ENCODE measurements around the gene DEFB126.
"Not testable (repeated sequence)": the region's sequence is repeated elsewhere in the genome, so short reads cannot be mapped to it uniquely, and the experiment has no call there.

Gene DEFB126, protein sequence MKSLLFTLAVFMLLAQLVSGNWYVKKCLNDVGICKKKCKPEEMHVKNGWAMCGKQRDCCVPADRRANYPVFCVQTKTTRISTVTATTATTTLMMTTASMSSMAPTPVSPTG

DNA sequence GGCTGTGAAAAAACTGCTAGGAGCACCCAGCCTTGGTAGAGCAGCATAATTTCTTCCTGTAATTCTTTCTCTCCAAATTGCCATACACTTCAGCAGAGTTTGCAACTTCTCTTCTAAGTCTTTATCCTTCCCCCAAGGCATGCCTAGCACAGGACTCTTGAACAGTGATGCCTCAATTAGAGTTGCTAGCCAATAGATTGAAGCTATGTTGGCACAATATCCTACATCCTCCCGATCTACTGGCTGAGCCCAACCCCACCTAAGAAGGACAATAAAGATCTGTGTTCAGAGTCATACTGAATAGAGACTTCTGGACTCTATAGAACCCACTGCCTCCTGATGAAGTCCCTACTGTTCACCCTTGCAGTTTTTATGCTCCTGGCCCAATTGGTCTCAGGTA, at the start of gene DEFB126:
Gene DEFB126 (plus strand): TSS at position 301 of the 400 bp plus-strand sequence. CDS start 39 bp downstream, at position 340.
- no peak for DNase-seq (ENCODE audit: low spot score)

DNA sequence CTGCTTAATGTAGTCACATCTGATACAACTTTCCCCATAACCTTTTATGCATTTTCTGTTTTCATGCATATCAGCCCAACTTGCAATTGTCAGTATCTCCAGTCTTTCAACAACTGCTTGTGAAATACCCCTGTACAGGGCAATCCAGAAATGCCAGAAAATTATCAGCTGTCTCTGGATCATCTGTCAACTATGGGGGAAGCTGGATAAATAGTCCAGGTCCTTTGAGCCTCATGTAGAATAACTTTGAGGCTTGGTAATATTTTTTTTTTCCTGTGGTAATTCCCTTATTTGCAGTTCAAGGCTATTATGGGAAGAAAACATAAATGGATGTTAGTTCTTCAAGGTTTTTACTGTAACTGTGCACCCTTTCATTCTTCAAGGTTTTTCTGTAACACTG, 48.7 kb upstream of the DEFB126 start:
- DNase-seq (ENCODE audit: low spot score) = no peak

DNA sequence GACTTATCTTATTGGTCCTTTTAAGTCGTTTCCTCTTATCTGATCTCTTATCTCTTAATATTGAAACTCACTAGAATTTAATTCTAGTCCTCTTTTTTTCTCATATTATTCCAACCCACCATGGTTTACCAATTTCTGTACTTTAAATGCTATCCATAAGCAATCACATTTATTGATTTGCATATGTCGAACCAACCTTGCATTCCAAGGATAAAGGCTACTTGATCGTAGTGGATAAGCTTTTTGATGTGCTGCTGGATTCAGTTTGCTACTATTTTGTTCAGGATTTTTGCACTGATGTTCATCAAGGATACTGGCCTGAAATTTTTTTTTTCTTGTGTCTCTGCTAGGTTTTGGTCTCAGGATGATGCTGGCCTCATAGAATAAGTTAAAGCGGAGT, 47.2 kb upstream of the DEFB126 start:
- no peak for DNase-seq (ENCODE audit: low spot score)

DNA sequence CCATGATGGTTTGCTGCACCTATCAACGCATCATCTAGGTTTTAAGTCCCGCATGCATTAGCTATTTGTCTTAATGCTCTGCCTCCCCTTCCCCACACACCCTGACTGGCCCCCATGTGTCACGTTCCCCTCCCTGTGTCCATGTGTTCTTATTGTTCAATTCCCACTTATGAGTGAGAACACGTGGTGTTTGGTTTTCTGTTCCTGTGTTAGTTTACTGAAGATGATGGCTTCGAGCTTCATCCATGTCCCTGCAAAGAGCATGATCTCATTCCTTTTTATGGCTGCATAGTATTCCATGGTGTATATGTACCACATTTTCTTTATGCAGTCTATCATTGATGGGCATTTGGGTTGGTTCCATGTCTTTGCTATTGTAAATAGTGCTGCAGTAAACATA, 44.7 kb upstream of the DEFB126 start:
- not testable (repeated sequence) for DNase-seq (ENCODE audit: low spot score)

DNA sequence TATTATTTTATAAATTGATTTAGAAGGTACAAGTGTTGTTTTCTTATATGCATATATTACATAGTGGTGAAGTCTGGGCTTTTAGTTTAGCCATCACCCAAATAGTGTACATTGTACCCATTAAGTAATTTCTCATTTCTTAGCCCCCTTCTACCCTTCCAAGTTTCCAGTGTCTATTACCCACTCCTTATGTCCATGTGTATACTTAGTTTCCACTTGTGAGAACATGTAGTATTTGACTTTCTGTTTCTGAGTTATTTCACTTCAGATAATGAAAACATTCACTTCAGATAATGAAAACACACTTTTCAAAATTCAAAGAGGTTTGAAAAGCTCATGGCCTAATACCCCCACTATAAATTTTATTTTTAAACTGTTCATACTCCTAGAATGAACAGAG, 40.4 kb upstream of the DEFB126 start:
- no peak for DNase-seq (ENCODE audit: low spot score)

DNA sequence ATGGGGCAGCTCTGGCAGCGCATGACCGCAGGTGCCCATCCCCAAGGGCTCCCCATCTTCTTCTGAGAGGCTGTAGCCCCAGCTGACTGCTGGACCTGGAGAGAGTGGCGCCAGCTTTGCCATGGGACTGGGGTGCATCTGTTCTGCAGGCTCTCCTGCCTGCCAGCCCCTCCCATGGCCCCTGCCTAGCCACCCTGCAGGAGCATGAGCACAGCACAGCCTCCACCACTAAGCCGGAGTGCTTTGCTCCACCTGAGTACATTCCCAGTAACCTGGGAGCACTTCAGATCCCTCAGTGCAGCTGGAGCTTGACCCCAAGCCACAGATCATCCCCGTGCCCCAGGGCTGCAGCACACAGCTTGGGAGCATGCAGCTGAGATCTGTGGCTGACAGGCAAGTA, 38.9 kb upstream of the DEFB126 start:
- no peak for DNase-seq (ENCODE audit: low spot score)

DNA sequence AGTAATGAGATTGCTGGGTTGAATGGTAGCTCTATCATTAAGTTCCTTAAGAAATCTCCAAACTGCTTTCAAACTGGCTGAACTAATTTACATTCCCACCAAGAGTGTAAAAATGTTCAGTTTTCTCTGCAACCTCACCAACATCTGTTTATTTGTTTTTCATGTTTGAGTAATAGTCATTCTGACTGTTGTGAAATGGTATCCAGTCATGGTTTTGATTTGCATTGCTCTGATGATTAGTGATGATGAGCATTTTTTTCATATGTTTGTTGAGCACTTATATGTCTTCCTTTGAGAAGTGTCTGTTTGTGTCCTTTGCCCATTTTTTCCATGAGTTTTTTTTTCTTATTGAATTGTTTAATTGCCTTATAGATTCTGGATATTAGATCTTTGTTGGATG, 30.0 kb upstream of the DEFB126 start:
- no peak for DNase-seq (ENCODE audit: low spot score)

DNA sequence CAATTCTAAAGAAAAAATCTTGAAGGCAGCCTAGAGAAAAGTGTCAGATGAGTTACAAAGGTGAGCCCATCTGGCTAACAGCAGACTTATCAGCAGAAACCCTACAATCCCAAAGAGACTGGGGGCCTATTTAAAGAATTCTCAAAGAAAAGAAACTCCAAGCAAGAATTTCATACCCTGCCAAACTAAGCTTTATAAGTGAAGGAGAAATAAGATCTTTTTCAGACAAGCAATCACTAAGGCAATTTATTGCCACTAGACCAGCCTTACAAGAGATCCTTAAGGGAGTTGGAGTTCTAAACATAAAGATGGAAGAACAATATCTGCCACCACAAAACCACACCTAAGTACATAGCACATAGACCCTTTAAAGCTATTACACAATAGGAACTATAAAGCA, 24.9 kb upstream of the DEFB126 start:
- no peak for DNase-seq (ENCODE audit: low spot score)

DNA sequence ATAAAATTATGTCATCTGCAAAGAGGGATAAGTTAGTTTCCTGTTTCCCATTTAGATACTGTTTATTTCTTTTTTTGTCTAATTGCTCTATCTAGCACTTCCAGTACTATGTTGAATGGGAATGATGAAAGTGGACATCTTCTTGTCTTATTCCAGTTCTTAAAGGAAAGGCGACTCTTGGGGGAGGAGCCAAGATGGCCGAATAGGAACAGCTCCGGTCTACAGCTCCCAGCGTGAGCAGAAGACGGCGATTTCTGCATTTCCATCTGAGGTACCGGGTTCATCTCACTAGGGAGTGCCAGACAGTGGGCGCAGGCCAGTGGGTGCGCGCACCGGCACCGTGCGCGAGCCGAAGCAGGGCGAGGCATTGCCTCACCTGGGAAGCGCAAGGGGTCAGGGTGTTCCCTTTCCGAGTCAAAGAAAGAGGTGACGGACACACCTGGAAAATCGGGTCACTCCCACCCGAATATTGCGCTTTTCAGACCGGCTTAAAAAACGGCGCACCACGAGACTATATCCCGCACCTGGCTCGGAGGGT, 12.5 kb upstream of the DEFB126 start:
- not testable (repeated sequence) for DNase-seq (ENCODE audit: low spot score)

DNA sequence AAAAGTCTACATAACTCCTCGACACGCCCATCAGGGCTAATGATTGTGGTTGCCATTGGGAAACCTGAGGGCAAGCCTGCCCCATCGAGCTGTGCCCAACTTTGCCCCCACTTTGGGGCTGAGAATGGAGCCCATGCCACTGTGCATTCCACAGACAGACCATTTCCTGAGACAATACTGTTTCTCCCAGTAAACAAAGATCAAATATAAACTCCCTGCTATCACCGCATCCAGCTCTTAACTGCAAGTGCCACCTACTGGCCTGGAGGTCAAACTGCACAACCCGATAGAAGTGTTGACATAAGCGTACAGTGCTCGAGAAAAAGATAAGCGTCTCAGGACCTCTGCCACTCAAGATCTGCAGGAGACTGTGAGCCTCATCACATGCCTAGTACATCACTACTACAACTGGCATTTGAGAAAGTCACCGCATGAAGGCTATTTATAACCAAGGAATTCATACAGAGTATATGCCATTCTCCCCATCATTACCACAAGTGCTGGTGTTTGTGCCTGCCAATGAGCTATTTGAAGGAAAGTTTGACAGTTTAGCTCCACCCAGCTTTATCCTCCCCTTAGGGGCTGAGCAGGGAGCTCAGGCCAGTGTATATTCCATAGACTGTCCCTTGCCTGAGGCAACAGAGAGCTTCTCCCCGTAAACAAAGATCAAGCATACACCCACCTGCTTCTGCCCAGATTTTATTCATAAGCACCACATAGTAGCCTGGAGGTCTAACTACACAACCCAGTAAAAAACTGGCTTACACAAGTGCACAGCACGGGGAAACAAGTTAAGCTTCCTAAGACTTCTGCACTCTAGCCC, 4.5 kb upstream of the DEFB126 start:
- peak; percentile 43 for DNase-seq (ENCODE audit: low spot score)

DNA sequence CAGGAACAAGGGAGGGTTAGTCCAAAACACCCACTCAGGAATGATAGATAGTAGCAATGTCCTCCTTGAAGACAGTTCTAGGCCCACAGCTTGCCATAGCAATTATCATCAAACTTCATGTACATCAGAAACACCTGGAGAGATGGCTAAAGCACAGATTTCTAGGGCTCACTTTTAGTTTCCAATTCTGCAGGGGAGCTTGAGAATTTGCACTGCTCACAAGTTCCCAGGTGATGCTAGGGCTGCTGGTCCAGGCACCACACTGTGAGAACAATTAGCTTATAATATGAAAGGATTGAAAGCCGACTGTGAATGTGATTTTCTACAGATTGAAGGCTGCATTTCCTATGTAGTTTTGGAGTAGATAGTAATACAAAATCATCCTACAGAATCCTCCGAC, 3.5 kb downstream of the DEFB126 start:
- no peak for DNase-seq (ENCODE audit: low spot score)

DNA sequence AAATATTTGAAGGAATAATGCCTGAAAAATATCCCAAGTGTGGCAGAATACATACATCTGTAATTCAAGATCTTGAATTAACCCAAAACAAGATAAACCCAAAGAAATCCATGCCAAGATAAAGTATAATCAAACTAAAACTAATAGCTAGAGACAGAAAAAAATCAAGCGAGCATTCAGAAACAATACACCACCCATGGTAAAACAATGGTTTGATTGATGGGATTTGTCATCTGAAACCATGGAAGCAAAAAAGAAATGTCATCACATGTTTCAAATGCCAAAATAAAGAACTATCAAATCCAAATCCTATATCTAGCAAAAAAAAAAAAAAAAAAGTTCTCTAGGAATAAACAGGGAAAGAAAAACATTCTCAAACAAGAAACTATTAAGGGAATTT, 9.7 kb downstream of the DEFB126 start:
- no peak for DNase-seq (ENCODE audit: low spot score)

DNA sequence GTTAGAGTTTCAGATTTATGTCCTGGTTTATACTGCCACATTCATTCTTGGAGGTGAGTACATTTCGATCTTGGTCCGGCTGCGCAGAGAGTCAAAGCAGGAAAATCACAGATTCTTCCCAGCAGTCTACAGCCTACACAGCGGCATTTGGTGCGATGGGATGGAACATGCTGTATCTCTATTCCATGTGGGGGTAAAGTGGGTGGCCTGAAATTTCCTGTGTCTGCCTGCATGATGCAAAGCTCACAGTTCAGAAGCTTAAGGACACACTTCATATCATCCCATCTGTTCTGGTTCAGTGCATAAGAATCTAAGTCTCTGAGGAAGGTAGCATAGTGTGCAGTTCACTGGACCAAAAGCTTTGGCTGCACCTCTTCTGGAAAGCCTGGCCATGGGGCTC, 14.8 kb downstream of the DEFB126 start, which contains the start of gene DEFB127:
Gene DEFB127 (plus strand): TSS at position 301 of the 400 bp plus-strand sequence. CDS start 91 bp downstream, at position 392.
- DNase-seq (ENCODE audit: low spot score) = no peak

DNA sequence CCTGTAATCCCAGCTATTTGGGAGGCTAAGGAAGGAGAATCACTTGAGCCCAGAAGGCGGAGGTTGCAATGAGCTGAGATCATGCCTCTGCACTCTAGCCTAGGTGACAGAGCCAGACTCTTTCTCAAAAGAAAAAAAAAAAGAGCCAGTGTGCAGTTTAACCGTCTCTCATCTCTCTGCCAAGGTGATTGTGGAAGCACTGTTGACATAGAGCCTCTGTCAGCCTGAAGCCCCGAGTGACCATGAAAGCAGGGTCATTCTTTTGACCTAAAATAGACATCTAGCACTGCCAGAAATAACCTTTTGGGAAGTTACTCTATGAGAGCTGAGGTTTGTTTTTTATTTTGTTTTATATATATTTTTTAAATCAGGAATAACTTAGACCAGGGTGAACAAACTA, 22.2 kb downstream of the DEFB126 start:
- no peak for DNase-seq (ENCODE audit: low spot score)

DNA sequence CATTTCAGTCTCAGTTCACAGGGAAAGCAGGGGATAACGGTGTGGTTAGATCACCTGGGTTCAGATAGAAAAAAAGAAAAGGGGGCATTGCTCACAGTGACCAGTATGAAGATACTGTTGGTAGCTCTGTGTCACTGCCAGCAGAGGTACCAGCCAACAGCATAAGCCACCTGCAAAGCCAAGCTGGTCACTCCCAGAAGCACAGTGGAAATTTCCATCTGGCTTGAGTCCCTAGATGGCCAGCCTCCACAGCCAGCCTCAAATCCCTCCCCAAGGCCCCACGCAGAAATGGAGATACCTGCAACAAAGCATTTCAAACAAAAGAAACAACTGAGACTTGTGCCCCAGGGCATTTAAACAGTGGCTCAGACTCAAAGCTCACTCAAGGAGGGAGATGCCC, 26.5 kb downstream of the DEFB126 start:
- no peak for DNase-seq (ENCODE audit: low spot score)

DNA sequence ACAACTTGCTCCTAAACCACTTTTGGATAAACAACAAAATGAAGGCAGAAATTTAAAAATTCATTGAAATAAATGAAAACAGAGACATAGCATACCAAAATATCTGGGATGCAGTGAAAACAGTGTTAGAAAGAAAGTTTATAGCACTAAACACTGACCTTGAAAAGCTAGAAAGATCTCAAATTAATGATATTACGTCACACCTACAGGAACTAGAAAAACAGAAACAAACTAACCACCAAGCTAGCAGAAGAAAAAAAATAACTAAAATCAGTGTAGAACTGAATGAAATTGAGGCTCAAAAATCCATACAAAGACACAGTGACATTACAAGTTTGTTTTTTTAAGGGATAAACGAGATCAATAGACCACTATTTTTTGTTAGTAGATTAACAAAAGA, 41.9 kb downstream of the DEFB126 start:
- no peak for DNase-seq (ENCODE audit: low spot score)

DNA sequence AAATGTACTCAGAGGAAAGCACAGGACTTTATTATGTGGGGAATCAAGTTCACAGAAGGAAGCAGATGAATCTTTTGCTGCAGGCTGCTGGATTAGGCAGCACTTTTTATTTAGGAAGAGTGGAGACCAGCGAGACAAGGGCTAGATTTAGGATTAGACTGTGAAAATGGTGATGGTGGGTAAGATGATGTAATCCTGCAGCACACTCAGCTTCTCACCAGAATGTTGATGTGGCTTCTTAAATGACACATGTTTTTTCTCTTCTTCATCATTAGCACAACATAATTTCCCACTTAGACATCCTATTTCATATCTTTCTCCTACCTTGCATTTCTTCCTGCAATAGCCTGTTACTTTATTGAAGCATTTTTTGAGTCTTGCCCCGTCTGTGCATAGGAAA, 45.3 kb downstream of the DEFB126 start:
- no peak for DNase-seq (ENCODE audit: low spot score)

DNA sequence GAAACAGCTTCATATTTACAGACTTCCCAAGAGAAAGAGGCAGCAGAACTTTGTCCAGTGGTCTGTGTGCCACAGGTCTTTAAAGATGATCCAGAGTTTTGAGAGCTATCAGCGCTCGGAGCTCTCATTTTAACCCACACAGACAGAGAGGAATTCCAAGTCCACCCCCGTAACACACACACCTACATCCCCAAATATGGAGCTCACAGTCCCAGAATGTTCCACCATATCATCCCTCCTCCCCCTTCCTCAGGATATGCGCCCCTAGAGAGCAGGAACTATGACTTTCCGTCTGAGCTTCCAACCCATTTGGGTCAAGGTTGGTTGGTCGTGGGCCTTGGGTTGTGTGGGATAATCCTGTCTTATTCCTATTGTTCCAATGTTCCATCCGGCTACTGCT, 47.2 kb downstream of the DEFB126 start, which contains the start of gene DEFB128:
Gene DEFB128 (minus strand): TSS at position 101 of the 400 bp plus-strand sequence. CDS start 88 bp downstream, at position 13.
- no peak for DNase-seq (ENCODE audit: low spot score)

Measured in HuH-7 (cell line).